K562 (cell line): Measurements from ENCODE around the gene IGF2BP3. TPM values are rescaled to one million over a fixed set of nuclear protein-coding genes. Genes with fewer than 3 reads are reported as not detected.
A peak's percentile ranks its signal among the peaks of the same experiment; 100 is the strongest.

Source experiments
- ELF2 ChIP-seq: fragments of 250-450 bp; sonication (Bioruptor Pico); IDR thresholded peaks from 2 replicates; pipeline ENCODE4 v1.5.0; 2021; ENCODE audit warnings: mild to moderate bottlenecking
- HEY1 ChIP-seq: fragments of 250-450 bp; sonication (Bioruptor Pico); IDR thresholded peaks from 2 replicates; pipeline ENCODE4 v1.5.0; 2020; ENCODE audit warnings: mild to moderate bottlenecking, moderate library complexity, borderline replicate concordance
- KAT2B ChIP-seq: IDR thresholded peaks from one replicate; pipeline ENCODE4 v1.6.1; 2012; ENCODE audit warnings: low read depth, mild to moderate bottlenecking, control low read depth, inconsistent platforms, low read length, moderate library complexity
- NR4A1 ChIP-seq, 2 experiments: fragments of 250-450 bp in 1 of 2; fragments of 450-650 bp in 1 of 2; sonication (Bioruptor Pico) in 1 of 2; IDR thresholded peaks; 2 replicates each; pipeline versions ENCODE4 v1.4.0 to v1.6.1; 2016 to 2020; ENCODE audit warnings: mild to moderate bottlenecking in 2 of 2, missing compliant biosample characterization in 1 of 2, missing genetic modification characterization in 1 of 2, moderate library complexity in 1 of 2
- PHB2 ChIP-seq: fragments of 450-650 bp; IDR thresholded peaks from 2 replicates; pipeline ENCODE4 v1.6.1; 2017; ENCODE audit warnings: low read depth
- SIN3A ChIP-seq, 2 experiments: fragments of 150-350 bp in 1 of 2; IDR thresholded peaks; 2 replicates each; pipeline ENCODE4 v1.6.1; 2011 to 2016; ENCODE audit warnings: borderline replicate concordance in 2 of 2, low read depth in 2 of 2, low read length in 2 of 2, mild to moderate bottlenecking in 2 of 2, moderate library complexity in 2 of 2; ENCODE audit not compliant: control insufficient read depth in 1 of 2
- STAG1 ChIP-seq: sonication (generic); formaldehyde crosslinking; IDR thresholded peaks from 2 replicates; pipeline ENCODE4 v1.5.0; 2020; ENCODE audit warnings: missing genetic modification reagents, borderline replicate concordance
- TFAP4 ChIP-seq: sonication (generic); formaldehyde crosslinking; IDR thresholded peaks from 2 replicates; pipeline ENCODE4 v1.8.0; 2022; ENCODE audit warnings: missing genetic modification reagents, mild to moderate bottlenecking, moderate library complexity, borderline replicate concordance
- ZC3H4 ChIP-seq: sonication (generic); formaldehyde crosslinking; IDR thresholded peaks from 2 replicates; pipeline ENCODE4 v1.9.0; 2021; ENCODE audit warnings: missing genetic modification reagents, borderline replicate concordance
- ZNF146 ChIP-seq: IDR thresholded peaks from one replicate; pipeline ENCODE4 v1.6.1; 2018; ENCODE audit warnings: missing compliant biosample characterization; ENCODE audit not compliant: unreplicated experiment
- ZNF174 ChIP-seq: fragments of 250-450 bp; sonication (Bioruptor Pico); IDR thresholded peaks from 2 replicates; pipeline ENCODE4 v1.4.0; 2020; ENCODE audit warnings: mild to moderate bottlenecking
- ZNF232 ChIP-seq: sonication (generic); formaldehyde crosslinking; IDR thresholded peaks from 2 replicates; pipeline ENCODE4 v1.8.0; 2022; ENCODE audit warnings: mild to moderate bottlenecking, missing genetic modification reagents
- ZNF280A ChIP-seq: fragments of 450-650 bp; IDR thresholded peaks from 2 replicates; pipeline ENCODE4 v1.6.1; 2018; ENCODE audit warnings: mild to moderate bottlenecking, low read depth; ENCODE audit not compliant: partially characterized antibody
- ZNF311 ChIP-seq: fragments of 250-450 bp; sonication (Bioruptor Pico); IDR thresholded peaks from 2 replicates; pipeline ENCODE4 v1.4.0; 2020; ENCODE audit warnings: mild to moderate bottlenecking, moderate library complexity
- ZNF407 ChIP-seq: fragments of 450-650 bp; IDR thresholded peaks from 2 replicates; pipeline ENCODE4 v1.6.1; 2016; ENCODE audit warnings: low read depth
- ZNF778 ChIP-seq: fragments of 450-650 bp; formaldehyde crosslinking; IDR thresholded peaks from 2 replicates; pipeline ENCODE4 v1.4.0; 2020; ENCODE audit warnings: mild to moderate bottlenecking, moderate library complexity
- polyA plus RNA-seq, 8 experiments: library from polyadenylated mRNA; depleted of rRNA in 4 of 8; stranded (reverse) in 5 of 8; unstranded in 3 of 8; fragments of >200 nt; fragmentation: Nextera tagmentation in 2 of 8; fragmentation: Illumina TruSeq in 1 of 8; extraction: Ambion mirVana in 2 of 8; extraction: Trizol in 1 of 8; gene quantifications; 2 replicates each; pipeline versions ENCODE4 v1.2.1 to v1.2.3, GENCODE V29; 2011 to 2014; ENCODE audit warnings: inconsistent platforms in 1 of 8, missing spikeins in 1 of 8
- total RNA-seq, 7 experiments: library from RNA; depleted of rRNA in 6 of 7; stranded (reverse); fragments of >200 nt in 6 of 7; fragmentation: Illumina TruSeq in 2 of 7; extraction: Trizol in 2 of 7; gene quantifications; 2 replicates each; pipeline versions ENCODE4 v1.2.1 to v1.2.3, GENCODE V29; 2011 to 2021; ENCODE audit warnings: low replicate concordance in 1 of 7

The IGF2BP3 gene
- total and polyA plus RNA-seq, 9 of the 15 experiments (the other 6 are each of a cell fraction or from before 2014, with no cell fraction given) = 8.4 to 88.1 (median 61.2) TPM

GRCh38 chr7:23470330-23471105 is at the start of gene IGF2BP3 (continued):
- no peak for TF ChIP-seq ZNF407
- TF ChIP-seq ZNF232 (CRISPR knock-in tag) = no peak
- TF ChIP-seq STAG1 (CRISPR knock-in tag) = no peak
- no peak for TF ChIP-seq ZNF778 (CRISPR knock-in tag)
- TF ChIP-seq ZNF280A = no peak
- TF ChIP-seq PHB2 = no peak
- TF ChIP-seq ZC3H4 (CRISPR knock-in tag) = no peak
- no peak for TF ChIP-seq ZNF311 (CRISPR knock-in tag)
- TF ChIP-seq NR4A1 (CRISPR knock-in tag; IDR thresholded peaks at IDR 0.05) = no peak
- no peak for TF ChIP-seq NR4A1 (tag; IDR thresholded peaks at IDR 0.05)
- TF ChIP-seq ZNF174 = no peak
- peak; percentile 71; the same call in 1 of the 2 replicates for TF ChIP-seq TFAP4 (CRISPR knock-in tag)
- TF ChIP-seq ZNF146 (CRISPR knock-in tag) = no peak
- TF ChIP-seq ELF2 (CRISPR knock-in tag) = no peak
- TF ChIP-seq SIN3A (IDR thresholded peaks at IDR 0.05; ENCODE audit: borderline replicate concordance in 2 of 2, control insufficient read depth in 1 of 2, low read depth in 2 of 2, low read length in 2 of 2) = peak in 1 of 2 experiments; percentile 61; a peak in 1 of 4 replicates
- no peak for TF ChIP-seq KAT2B
- no peak for TF ChIP-seq HEY1
